IPS-NIHi7 (cell line): Measurements from ENCODE around the gene MPRIP.
"Not testable (repeated sequence)": the region's sequence is repeated elsewhere in the genome, so short reads cannot be mapped to it uniquely, and the experiment has no call there.

Source experiments
- DNase-seq: peaks from one replicate; pipeline ENCODE4 v3.0.0; 2012; ENCODE audit warnings: mixed read lengths; ENCODE audit errors: extremely low spot score

Gene MPRIP

DNA sequence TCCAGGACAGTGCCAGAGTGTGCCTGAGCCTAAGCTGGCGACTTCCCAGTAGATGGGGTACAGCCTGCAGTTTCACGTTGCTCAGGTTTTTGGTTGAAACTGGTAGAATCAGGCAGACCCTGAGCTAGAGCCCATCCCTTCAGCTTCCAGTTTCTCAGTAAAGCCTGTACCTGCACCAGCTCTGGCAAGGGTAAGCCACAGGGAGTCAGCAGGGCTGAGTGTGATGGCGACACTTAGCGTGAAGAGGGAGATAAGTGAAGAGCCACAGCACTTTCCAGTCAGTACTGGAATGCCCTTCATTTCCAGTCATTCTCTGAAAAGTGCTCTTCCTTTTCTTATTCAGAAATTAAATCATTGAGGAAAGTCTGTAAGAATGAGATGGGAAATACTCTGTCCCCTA is 141.5 kb downstream of the MPRIP start:
- no peak for DNase-seq

DNA sequence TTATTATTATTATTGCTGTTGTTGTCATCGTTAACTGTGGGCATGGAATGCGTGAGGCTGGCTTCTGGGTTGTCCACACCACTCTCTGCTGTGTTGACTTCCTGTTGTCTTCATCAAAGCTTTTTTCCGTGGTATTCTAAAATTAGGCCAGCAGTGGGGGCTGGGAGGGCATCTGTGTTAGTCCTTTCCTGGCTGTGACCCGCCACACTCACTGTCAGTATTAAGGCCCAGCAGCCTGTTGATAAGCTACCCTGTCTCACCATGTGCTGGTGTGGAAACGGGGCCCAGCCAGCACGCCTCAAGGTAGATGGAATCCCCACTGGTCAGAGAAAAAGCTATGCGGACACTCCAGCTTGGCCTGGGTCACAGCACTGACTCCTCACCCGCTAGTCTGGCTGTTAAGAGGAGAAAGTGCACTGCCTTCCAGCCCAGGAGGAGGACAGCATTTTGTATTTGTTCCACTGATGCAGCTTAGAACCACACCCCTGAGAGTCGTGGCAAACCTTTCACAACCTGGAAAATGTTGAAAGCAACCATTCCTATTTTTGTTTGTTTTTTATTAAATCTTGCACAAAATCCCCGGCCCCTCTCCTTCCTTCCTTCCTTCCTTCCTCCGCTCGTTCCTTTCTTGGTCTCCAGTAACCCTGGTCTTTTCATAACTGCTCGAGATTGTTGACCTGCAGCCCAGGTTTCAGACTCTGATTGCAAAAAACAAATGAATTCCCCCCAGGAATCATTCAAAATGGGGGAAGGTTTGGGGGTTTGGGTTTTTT is 142.9 kb downstream of the MPRIP start:
- DNase-seq, result not testable (repeated sequence)

DNA sequence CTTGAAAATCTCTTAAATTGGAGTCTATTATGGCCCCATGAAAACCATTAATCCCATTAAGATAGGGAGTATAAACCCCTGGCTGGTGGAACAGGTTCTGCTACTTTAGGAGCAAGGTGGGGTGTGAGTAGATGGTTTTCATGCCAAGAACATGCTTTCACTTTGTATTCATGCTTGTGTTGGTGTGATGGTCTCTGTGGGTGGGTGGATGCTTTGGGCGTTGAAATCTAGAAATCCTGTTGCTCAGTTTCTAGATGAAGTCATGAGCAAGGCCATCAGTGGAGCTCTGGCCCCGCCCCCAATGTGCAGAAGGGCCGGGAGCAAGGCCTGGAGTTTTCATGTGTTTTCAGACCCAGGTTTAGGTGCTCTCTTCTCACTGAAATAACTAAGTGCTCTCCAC is 143.8 kb downstream of the MPRIP start:
- no peak for DNase-seq

DNA sequence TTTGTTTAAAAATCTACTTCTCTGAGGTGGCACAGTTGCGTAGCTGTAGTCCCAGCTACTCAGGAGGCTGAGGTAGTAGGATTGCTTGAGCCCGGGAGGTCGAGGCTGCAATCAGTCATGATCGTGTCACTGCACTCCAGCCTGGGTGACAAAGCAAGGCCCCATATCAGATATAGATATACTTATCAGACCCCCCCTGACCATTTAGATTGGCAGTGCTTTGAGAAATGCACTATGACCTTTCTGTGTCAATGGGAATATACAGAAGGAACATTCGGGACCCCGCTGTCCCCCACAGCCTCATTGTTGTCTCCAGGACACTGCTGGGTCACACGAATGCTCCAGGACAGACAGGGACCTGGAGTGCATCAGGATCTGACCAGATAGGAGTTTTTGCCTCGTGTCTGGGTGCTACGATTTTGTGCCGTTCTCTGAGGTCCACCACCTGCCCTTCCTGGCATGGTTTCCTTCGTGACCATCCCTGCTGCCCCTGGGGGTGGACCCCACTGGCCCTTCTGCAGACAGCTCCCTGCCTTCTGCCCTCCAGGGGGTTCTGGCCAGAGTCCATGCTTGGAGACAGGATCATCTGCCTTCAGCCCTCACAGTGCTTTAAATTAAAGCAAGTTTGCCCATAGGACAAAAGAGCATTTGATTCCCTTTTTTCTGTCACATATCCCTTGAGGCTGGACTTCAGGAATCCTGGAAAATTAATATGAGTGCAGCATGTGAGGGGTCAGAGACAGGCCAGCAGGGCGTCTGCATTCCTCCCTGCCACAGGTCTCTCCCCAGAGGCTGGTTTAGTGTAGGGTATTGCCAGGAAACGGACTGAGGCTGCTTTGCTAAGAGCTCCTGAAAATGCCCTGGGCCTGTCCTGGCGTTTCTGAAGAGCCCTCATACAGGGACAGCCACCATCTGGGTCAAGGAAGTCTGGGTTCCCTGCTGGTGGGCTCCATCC is 144.6 kb downstream of the MPRIP start:
- no peak for DNase-seq

DNA sequence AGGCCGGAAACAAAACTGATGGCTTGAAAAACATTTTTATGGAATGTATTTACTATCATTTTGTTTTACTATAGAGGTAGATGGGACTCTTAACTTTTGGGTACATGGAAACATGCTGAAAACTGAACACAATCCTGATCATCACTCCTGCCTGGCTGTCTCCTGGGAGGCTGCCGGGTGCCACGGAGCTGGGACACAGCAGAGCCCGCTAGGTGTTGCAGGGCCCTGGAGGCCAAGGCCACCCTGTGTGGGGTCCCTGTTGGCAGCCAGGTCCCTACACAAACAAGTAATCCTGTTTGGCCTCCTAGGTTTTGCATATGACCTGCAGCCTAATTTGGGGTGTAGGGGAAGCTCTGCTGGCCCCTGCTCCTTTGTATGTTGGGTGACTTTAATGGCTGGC is 146.3 kb downstream of the MPRIP start:
- no peak for DNase-seq

DNA sequence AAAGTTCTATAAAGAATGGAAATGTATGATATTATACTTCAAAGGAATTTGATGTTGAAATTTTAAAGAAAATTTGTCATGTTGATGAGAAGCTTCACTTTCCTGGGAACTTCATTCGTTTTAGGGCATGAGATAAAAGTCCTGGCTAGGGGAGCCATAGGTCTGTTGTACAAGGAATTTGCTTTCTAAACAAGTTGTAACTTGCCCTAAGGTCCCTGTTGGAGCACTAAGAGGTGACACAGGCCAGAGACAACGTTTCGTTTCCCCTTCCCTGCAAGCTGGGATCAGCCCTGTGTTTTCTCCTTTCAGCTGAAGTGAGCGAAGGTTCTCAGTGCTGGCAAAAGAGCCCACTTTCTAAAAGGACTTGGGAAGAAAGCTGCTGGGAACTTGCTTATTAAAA is 147.3 kb downstream of the MPRIP start:
- no peak for DNase-seq

DNA sequence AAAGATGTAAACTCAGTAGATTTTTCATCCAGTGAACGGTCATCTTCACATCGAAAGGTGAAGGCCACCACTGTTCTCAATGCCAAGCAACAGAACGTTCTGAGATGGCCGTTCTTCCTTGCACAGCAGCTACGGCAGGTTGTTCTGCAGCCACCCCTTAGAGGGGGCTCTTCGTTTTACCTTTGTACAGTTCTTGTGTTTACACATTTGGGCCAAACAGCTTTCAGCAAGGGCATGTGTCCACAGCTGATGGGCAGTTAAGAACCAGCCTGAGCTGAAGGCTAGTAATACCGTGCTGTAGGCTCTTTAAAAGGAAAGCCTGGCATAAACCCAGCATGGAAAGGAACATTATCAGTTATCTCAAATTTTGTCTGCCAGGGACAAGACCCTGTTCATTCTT is 147.9 kb downstream of the MPRIP start:
- DNase-seq, result no peak

DNA sequence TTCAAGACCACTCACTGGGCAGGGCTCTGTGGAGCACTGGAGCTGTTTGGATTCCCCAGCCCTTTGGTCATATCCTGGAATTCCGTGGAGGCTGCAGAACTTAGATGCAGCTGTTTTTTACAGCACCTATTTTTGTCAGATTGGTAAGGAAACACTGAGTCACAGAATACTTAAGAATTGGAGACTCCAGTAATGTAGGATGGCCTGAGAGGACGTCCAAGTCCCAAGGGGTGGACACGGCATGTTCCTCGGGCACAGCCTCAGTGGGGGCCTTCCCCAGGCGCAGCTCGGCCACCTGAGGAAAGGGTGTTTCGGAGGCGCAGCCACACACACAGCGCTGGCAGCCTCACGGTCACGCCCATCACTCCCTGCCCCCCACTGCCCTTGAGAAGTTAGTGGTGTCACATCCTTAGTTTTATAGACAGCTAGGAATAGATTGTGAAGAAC is 149.1 kb downstream of the MPRIP start:
- DNase-seq, result no peak

DNA sequence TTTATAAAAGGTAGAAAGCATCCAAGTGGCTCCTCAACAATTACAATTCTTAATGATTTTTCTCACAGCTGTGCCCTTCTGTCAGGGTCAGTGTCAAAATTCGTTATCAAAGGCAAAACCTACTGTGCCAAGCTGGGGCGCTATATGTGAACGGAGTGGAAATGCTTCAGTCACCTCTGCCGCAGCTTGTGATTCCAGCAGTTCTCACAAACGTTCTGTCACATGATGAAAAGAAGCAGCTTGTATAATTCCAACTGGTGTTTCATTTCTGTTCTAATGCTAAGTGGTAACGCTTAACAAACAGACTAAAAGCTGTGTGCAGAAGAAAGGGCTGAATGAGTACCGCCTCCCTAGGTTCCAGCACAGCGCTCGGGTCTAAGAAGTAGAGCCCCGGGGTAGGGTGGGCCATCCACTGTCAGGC is 149.7 kb downstream of the MPRIP start:
- DNase-seq, result no peak

DNA sequence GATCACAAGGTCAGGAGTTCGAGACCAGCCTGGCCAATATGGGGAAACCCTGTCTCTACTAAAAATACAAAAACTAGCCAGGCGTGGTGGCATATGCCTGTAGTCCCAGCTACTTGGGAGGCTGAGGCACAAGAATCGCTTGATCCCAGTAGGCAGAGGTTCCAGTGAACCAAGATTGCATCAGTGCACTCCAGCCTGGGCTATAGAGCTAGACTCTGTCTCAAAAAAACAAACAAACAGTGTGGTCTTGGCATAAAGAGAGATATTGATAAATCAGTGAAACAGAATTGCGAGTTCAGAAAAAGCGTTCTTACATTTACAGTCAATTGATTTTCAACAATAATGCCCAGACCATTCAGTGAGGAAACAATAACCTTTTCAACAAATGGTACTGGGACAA is 153.2 kb downstream of the MPRIP start:
- not testable (repeated sequence) for DNase-seq

DNA sequence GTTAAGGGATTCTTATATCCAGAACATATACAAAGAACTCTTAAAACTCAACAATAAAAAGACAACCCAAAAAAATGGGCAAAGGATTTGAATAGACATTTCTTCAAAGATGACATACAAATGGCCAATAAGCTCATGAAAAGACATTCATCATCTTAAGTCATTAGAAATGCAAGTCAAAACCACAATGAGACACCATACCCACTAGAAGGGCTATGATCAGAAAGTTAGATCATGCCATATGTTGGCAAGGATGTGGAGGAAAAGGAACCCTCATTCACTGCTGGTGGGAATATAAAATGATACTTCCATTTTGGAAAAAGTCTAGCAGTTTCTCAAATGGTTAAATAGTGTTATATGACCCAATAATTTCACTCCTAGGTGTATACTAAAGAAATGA is 154.5 kb downstream of the MPRIP start:
- DNase-seq, result no peak

DNA sequence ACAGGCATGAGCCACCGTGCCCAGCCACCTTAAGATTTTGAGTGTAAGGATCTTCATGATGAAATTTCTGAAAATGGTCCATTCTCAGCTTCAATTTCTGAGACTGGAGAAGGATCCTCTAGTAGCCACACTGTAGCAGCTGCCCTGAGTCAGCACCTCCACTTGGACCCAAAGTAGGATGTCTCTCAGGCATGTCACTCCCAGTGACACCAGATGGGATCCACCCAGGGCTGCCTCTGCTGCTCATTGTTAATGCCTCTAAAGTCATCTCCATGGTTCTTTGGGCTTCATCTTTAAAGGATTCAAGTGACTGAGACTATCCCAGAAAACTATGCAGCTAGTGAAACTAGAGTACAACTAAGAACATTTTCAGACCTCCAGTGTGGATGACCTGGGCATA is 156.0 kb downstream of the MPRIP start:
- no peak for DNase-seq

DNA sequence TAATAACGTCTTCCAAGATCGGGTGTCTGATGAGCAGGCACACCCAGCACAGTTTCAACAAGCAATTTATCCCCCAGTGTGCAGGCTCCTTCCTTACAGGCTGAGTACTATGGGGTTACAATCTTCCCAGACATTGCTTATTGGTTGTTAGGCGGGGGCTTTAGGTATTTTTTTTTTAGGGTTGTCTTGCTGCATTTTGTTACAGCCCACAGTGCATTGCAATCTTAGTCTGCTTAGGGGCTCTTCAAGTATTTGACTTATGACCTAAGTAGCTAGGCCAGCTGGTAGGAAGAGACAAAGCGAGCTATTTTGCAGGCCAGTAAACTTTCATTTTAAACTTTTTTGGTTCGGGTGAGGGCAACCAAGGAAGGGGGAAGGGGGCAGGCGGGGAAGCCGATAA is 158.1 kb downstream of the MPRIP start:
- DNase-seq, result no peak

DNA sequence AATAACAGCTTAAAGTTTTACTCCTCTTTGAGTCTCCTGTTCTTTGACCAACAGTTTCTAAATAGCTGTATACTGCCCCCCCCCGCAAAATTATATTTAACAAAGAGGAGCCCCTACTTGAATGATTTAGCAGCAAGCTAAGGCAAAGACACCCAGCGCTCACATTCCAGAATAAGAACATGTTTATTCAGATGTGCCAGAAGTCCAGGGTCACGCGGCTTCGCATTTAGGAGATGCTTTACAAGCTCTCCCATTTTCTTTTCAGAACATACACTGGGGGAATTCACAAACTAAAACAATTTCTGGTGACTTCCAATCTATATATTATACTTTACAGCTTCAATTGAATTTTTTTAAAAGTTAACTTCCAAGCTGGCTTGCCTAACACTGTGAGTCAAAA is 158.6 kb downstream of the MPRIP start:
- DNase-seq, result no peak

DNA sequence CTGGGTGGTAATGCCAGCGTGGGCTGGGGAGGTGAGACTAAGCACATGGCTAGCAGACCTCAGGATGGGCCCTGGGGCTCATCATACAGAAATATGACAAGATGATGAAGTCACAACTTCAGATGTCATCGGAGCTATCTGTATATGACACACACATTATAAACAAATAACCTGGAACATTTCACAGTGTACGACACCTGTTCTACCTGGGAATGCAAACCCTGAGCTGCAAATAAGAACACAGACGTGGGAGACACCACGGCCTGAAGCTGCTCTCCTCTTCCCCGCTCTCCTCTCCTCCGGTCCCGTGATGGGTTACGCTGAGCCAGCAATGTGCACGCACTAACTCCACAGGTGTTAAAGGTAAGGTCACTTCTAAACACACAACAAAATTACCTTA is 159.0 kb downstream of the MPRIP start:
- DNase-seq, result no peak

DNA sequence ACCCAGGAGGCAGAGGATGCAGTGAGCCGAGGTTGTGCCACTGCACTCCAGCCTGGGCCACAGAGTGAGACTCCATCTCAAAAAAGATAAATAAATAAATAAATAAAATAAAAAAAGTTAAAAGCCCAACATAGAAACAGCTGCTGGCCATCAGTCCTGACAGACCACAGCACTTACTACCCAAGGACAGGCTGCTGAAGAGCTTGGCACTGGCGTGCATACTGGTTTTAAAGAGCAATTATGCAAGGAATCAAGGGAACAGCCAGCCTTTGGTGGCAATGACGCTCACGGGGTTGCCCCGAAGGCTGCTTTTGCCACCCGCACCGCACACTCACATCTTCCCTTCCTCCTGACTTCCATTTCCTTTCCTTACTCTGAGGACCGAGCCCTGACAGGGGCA is 159.7 kb downstream of the MPRIP start:
- DNase-seq, result no peak

DNA sequence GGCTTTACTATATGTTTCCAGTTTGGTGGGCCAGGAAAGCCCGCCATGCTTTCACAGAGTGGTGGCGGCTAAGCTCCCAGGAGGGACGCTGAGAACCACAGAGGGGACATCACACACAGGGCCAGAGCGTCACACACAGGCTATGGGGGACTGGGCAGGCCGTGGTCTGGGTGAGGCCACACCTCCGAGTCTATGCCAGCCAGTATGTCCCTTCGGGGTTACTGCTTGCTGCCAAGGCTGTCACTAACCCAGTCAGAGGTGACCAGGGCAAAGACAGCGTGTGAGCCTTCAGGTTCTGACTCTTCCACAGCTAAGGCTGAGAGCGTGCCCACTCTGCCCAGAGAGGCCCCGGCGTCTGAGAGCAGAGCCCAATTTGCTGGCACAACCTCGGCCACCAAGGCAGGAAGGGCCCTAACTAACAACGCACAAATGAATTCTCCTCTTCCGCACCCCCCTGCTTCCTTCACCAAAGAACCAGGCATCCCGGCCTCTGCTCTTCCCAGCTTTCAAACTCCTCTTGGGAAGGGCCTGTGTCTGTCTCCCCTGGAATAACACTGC is 161.0 kb downstream of the MPRIP start:
- DNase-seq, result no peak

DNA sequence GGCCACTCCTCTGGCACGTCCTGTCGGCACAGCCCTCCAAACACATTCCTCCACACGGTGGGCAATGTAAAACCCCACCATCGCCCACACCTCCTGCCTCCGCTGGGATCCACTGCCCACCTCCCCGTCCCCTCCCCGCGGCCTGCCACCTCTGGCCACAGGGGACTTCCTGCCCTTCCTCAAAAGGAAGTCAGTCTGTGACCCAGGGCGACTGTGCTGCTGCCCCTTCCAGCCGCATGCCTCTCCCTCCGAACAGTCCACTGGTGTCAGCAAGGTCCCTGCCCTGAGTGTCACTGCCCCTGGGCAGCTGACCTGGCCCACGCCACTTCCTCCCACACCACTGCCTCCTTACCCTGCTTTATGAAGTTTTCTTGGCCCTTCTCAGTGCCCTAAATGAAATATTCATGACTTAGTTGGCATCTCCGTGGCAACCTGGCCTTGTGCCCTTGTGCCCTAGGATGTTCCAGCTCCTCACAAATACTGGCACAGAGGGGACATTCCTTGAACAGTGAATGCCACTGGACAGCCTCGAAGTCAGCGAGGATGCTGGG is 161.9 kb downstream of the MPRIP start:
- DNase-seq, result no peak

DNA sequence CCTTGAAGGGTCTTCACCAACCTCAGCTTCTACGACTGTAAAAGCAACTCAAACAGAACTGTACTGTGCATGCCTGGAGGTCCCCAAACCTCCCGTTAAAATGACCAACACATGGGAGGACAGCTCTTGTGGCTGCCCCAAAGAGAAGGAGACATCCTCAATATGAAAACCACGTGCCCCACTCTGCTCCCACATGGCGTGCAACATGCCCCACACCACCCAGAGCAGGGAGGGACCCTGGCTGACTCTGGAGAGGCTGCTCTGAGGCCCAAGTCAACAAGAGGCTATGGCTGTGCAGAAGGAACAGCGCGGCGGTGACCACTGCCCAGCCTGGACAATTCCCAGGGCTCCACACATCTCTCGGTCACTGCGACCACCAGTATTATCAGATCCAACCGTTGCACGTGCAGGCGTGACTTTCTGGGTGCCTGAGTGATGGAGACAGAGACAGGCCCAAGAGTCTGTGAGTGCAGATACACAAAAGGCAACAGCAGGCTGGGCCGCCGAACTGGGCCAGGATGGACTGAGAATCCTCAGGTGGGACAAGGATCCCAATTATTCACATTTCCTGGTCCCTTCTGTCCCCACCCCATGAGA is 162.5 kb downstream of the MPRIP start:
- DNase-seq, result no peak

DNA sequence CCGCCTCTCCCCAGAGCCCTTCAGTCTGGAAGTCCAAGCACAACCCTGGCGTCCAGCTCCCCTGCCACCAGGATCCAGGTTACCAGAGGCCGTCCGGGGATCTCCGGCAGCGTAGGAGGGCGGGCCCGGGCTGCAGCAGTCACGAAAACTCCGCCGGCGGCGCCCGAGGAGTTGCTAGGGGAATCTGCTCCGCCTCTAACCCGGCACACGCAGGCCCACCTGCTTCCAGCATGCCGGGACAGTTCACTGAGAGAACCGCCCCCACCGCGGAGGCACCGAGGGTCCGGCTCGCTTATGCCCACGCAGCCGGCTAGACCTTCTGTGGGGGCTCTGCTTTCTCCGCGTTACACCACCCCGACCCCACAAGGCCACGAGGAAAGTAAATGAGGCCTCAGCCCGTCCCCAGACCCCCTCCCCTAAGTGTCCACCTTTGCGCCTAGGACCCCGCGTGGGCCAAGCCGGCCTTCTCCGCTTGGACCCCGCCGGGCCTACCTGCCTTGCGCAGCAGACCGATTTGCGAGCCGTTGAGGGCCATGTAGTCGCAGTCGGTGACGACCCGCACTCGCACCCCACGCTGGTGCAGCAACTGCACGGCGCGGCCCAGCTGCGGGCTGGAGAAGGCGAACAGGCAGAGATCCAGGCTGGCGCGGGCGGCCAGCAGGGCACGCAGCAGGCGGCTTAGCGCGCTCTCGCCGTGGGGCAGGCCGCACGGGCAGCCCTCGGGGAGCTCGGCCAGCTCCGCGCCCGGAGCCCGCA is 163.3 kb downstream of the MPRIP start:
- peak; percentile 68 for DNase-seq
